ENCODE data around the gene IGDCC3.

DNA sequence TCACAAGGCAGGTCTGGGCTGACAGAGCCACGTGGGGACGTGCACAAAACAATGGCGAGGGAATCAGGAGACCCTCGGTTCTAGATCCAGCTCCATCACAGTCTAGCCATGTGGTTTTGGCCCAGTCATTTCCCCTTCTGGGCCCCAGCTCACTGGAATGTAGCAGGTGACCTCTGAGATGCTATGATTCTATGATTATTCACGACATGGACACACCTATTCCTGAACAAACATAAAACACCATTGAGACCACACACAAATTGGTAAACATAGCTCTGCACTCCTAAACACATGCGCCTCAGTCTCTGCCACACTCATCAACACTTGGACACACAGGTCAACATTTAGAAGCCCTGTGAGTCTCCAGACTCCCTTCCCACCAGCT is 36.0 kb upstream of the IGDCC3 start:
- TF ChIP-seq EZH2 (IDR thresholded peaks at IDR 0.05) = no peak
- TF ChIP-seq POLR2AphosphoS5 (IDR thresholded peaks at IDR 0.05; ENCODE audit: borderline replicate concordance, low read depth, low read length) = no peak
- TF ChIP-seq FOXP2 (optimal IDR thresholded peaks at IDR 0.05; ENCODE audit: control extremely low read depth, extremely low read length, insufficient read depth) = no peak

All from SK-N-MC (cell line).